A549 (cell line): ENCODE data around the gene ZFYVE28. TPM values are rescaled to one million over a fixed set of nuclear protein-coding genes. Genes with fewer than 3 reads are reported as not detected.

Experiments
- ATAC-seq, 2 experiments: fragments of 200-7000 bp in 1 of 2; fragments of >200 bp in 1 of 2; cut with Nextera tagmentation in 1 of 2; cut with Tn5 transposase in 1 of 2; 3 replicates each; pipeline versions ENCODE4 v1.8.0 to v1.9.1; 2018 to 2020; ENCODE audit warnings: mild to moderate bottlenecking in 1 of 2, moderate library complexity in 1 of 2
- CTCF ChIA-PET: fragments of 300-600 bp; sonication (Branson Sonifier 250); formaldehyde crosslinking; extraction: SDS; loops from one replicate; lab custom pipeline; 2021; ENCODE audit warnings: antibody characterized with exemption, inconsistent platforms; lab: Yijun Ruan, JAX
- POLR2A ChIA-PET: fragments of 350-600 bp; formaldehyde crosslinking; extraction: SDS; loops from one replicate; lab custom pipeline; 2021; ENCODE audit warnings: antibody characterized with exemption, inconsistent platforms; lab: Yijun Ruan, JAX
- DNase-seq, 2 experiments: peaks; one replicate each; pipeline versions ENCODE4 v3.0.0 to v3.0.0-alpha.2; 2011 to 2016; ENCODE audit warnings: low read depth in 1 of 2, low spot score in 1 of 2
- FAIRE-seq: peaks from 2 replicates; lab custom pipeline; 2011; peaks lifted over from hg19 to GRCh38; lab: Jason Lieb, UNC
- H3K27ac ChIP-seq, 2 experiments: fragments of >200 bp; sonication (Bioruptor Twin); formaldehyde crosslinking; 3 replicates each; pipeline ENCODE4 v1.5.1; 2016 to 2017
- H3K4me1 ChIP-seq: fragments of >200 bp; sonication (Bioruptor Twin); formaldehyde crosslinking; 3 replicates; pipeline ENCODE4 v1.6.1; 2016
- H3K4me2 ChIP-seq: fragments of >200 bp; sonication (Bioruptor Twin); formaldehyde crosslinking; 3 replicates; pipeline ENCODE4 v1.6.1; 2016
- H3K4me3 ChIP-seq: fragments of >200 bp; sonication (Bioruptor Twin); formaldehyde crosslinking; 3 replicates; pipeline ENCODE4 v1.5.1; 2016
- H3K9me3 ChIP-seq: fragments of >200 bp; sonication (Bioruptor Twin); formaldehyde crosslinking; 3 replicates; pipeline ENCODE4 v1.6.1; 2016
- ATOH8 ChIP-seq: fragments of 250-450 bp; sonication (Bioruptor Pico); IDR thresholded peaks from 2 replicates; pipeline ENCODE4 v1.5.0; 2020; ENCODE audit warnings: low read depth, mild to moderate bottlenecking, moderate library complexity
- BCL3 ChIP-seq: fragments of >200 bp; sonication (Bioruptor Twin); formaldehyde crosslinking; IDR thresholded peaks from 3 replicates; pipeline ENCODE4 v1.6.1; 2016
- CBX2 ChIP-seq: fragments of 200-600 bp; sonication (generic); IDR thresholded peaks from 2 replicates; pipeline ENCODE4 v1.6.1; 2016; ENCODE audit warnings: low read depth, mild to moderate bottlenecking, borderline replicate concordance
- EHMT2 ChIP-seq: fragments of 200-600 bp; sonication (generic); IDR thresholded peaks from 2 replicates; pipeline ENCODE4 v1.6.1; 2016; ENCODE audit warnings: antibody characterized with exemption, low read depth, mild to moderate bottlenecking, moderate library complexity
- FOXS1 ChIP-seq: fragments of 250-450 bp; sonication (Bioruptor Pico); IDR thresholded peaks from 2 replicates; pipeline ENCODE4 v1.5.0; 2020; ENCODE audit warnings: mild to moderate bottlenecking, moderate library complexity
- KDM5A ChIP-seq: fragments of 200-600 bp; sonication (generic); IDR thresholded peaks from 2 replicates; pipeline ENCODE4 v1.6.1; 2016; ENCODE audit warnings: antibody characterized with exemption, mild to moderate bottlenecking
- MAX ChIP-seq: IDR thresholded peaks from 2 replicates; pipeline ENCODE4 v1.6.1; 2012
- MYC ChIP-seq: IDR thresholded peaks from 2 replicates; pipeline ENCODE4 v1.6.1; 2012; ENCODE audit warnings: mild to moderate bottlenecking, inconsistent platforms, low read length, improper control_type of control experiment, borderline replicate concordance
- RAD21 ChIP-seq, 2 experiments: fragments of >200 bp in 1 of 2; sonication (Bioruptor Twin) in 1 of 2; formaldehyde crosslinking in 1 of 2; IDR thresholded peaks in 1 of 2; conservative IDR thresholded peaks in 1 of 2; 2 replicates in 1 of 2; 3 replicates in 1 of 2; pipeline ENCODE4 v1.6.1; 2012 to 2018; ENCODE audit warnings: inconsistent platforms in 1 of 2
- RARB ChIP-seq: fragments of 250-450 bp; sonication (Bioruptor Pico); IDR thresholded peaks from 2 replicates; pipeline ENCODE4 v1.8.0; 2021; ENCODE audit warnings: mild to moderate bottlenecking, moderate library complexity
- RNF2 ChIP-seq: fragments of 200-600 bp; sonication (generic); IDR thresholded peaks from 2 replicates; pipeline ENCODE4 v1.6.1; 2016; ENCODE audit warnings: low read depth, mild to moderate bottlenecking, antibody characterized with exemption, moderate library complexity, borderline replicate concordance
- SREBF2 ChIP-seq: fragments of 450-650 bp; IDR thresholded peaks from 2 replicates; pipeline ENCODE4 v1.6.1; 2014; ENCODE audit warnings: mild to moderate bottlenecking, moderate library complexity
- TP53 ChIP-seq: fragments of 250-450 bp; sonication (Bioruptor Pico); IDR thresholded peaks from 2 replicates; pipeline ENCODE4 v1.5.0; 2021; ENCODE audit warnings: mild to moderate bottlenecking, moderate library complexity
- ZSCAN20 ChIP-seq: fragments of 250-450 bp; sonication (Bioruptor Pico); IDR thresholded peaks from 2 replicates; pipeline ENCODE4 v1.8.0; 2022; ENCODE audit warnings: mild to moderate bottlenecking, moderate library complexity
- WGBS: methylation state at CpG from one replicate; pipeline ENCODE4 v1.1.6; 2017; ENCODE audit errors: missing lambda C conversion rate; 5-methylcytosine and 5-hydroxymethylcytosine counted together
- polyA plus RNA-seq, 4 experiments: library from polyadenylated mRNA; depleted of rRNA in 3 of 4; stranded (reverse); fragments of >200 nt; fragmentation: RNase III in 1 of 4; extraction: RNeasy Plus Mini Kit Qiagen cat#74134 plus additional on column Dnase treatment in 1 of 4; gene quantifications; 2 replicates in 3 of 4; 3 replicates in 1 of 4; pipeline ENCODE4 v1.2.3, GENCODE V29; 2011 to 2017
- TF ChIP-seq, protein P1 (sequence below): fragments of 200-600 bp; sonication (generic); IDR thresholded peaks from 2 replicates; pipeline ENCODE4 v1.6.1; 2016; ENCODE audit warnings: antibody characterized with exemption, mild to moderate bottlenecking, moderate library complexity
- TF ChIP-seq, protein P2 (sequence below): IDR thresholded peaks from 2 replicates; pipeline ENCODE4 v1.6.1; 2012; ENCODE audit warnings: low read depth, borderline replicate concordance

ZFYVE28 gene
- polyA plus RNA-seq, 2 of the 4 experiments (the other 2 are of a cell fraction) = 2.1 to 2.3 TPM

GRCh38 chr4:2298532-2298991, 119.9 kb downstream of the ZFYVE28 start:
- Histone ChIP-seq H3K4me1 (no peaks in the 10 kb centered on the region), H3K27ac (no peak overlapping the region)
- TF ChIP-seq BCL3 = no peak
- TF ChIP-seq, all 56 proteins: peak for 0
- Histone ChIP-seq H3K4me2 (no peak overlapping the region), H3K9me3 (no peaks in the 10 kb centered on the region), H3K4me3 (no peak overlapping the region)
- ChIA-PET POLR2A (no interaction called here), CTCF (no interaction called here)
- ATAC-seq (no peak), FAIRE-seq (no peak), DNase-seq (no peak)
- WGBS = 97% methylated on average over 11 of the region's 23 CpGs

DNA sequence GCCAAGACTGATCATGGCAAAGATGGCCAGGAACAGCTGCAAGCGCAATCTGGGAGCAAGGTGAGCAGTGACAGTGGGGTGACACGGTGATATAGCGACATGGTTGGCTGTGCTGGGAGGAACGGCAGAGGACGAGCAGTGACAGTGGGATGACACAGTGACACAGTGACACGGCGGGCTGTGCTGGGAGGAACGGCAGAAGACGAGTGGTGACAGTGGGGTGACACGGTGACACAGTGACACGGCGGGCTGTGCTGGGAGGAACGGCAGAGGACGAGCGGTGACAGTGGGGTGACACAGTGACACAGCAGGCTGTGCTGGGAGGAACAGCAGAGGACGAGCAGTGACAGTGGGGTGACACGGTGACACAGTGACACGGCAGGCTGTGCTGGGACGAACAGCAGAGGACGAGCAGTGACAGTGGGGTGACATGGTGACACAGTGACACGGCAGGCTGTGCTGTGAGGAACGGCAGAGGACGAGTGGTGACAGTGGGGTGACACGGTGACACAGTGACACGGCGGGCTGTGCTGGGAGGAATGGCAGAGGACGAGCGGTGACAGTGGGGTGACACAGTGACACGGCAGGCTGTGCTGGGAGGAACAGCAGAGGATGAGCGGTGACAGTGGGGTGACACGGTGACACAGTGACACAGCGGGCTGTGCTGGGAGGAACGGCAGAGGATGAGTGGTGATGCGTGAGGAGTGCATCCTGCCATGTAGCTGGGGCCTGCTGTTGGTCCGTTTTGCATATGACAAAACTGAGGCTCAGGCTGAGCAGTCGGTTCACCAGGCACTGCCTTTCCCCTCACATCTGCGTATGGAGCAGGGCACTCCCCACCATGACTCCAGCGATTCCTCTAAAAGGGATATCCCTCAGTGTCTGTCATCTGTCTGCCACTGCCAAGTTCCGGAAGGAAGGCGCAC, 120.6 kb downstream of the ZFYVE28 start:
- POLR2A ChIA-PET = no interaction called here

More for the DNA sequence above, 120.6 kb downstream of the ZFYVE28 start:
- no peak for DNase-seq
- 86% methylated on average over 37 of the region's 40 CpGs for WGBS
- no peak overlapping the region for H3K4me3 ChIP-seq
- ATAC-seq = no peak
- no peaks in the 10 kb centered on the region for H3K4me1 ChIP-seq
- no peaks in the 10 kb centered on the region for H3K9me3 ChIP-seq
- TF ChIP-seq EHMT2 (no peak), RAD21 (conservative IDR thresholded peaks at IDR 0.05 in 1 of 2, IDR thresholded peaks at IDR 0.05 in 1 of 2) (no peak), CBX2 (no peak), MAX (no peak), RARB (no peak), KDM5A (no peak), RNF2 (no peak), ATOH8 (no peak), MYC (no peak), TP53 (CRISPR knock-in tag) (no peak), FOXS1 (no peak), SREBF2 (no peak), ZSCAN20 (CRISPR knock-in tag) (no peak)
- TF ChIP-seq, protein P1, sequence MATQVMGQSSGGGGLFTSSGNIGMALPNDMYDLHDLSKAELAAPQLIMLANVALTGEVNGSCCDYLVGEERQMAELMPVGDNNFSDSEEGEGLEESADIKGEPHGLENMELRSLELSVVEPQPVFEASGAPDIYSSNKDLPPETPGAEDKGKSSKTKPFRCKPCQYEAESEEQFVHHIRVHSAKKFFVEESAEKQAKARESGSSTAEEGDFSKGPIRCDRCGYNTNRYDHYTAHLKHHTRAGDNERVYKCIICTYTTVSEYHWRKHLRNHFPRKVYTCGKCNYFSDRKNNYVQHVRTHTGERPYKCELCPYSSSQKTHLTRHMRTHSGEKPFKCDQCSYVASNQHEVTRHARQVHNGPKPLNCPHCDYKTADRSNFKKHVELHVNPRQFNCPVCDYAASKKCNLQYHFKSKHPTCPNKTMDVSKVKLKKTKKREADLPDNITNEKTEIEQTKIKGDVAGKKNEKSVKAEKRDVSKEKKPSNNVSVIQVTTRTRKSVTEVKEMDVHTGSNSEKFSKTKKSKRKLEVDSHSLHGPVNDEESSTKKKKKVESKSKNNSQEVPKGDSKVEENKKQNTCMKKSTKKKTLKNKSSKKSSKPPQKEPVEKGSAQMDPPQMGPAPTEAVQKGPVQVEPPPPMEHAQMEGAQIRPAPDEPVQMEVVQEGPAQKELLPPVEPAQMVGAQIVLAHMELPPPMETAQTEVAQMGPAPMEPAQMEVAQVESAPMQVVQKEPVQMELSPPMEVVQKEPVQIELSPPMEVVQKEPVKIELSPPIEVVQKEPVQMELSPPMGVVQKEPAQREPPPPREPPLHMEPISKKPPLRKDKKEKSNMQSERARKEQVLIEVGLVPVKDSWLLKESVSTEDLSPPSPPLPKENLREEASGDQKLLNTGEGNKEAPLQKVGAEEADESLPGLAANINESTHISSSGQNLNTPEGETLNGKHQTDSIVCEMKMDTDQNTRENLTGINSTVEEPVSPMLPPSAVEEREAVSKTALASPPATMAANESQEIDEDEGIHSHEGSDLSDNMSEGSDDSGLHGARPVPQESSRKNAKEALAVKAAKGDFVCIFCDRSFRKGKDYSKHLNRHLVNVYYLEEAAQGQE = no peak
- TF ChIP-seq, protein P2, sequence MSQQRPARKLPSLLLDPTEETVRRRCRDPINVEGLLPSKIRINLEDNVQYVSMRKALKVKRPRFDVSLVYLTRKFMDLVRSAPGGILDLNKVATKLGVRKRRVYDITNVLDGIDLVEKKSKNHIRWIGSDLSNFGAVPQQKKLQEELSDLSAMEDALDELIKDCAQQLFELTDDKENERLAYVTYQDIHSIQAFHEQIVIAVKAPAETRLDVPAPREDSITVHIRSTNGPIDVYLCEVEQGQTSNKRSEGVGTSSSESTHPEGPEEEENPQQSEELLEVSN = no peak
- TF ChIP-seq, all 56 proteins: peak for 0
- H3K27ac ChIP-seq = no peak overlapping the region
- FAIRE-seq = no peak
- CTCF ChIA-PET = no interaction called here
- no peak overlapping the region for H3K4me2 ChIP-seq
